HTR-8/SVneo (cell line): ENCODE data around the gene TGFA.

Source experiments
- DNase-seq: peaks from one replicate; pipeline ENCODE4 v3.0.0; 2011; ENCODE audit warnings: low spot score, mixed read lengths; ENCODE audit not compliant: insufficient read length
- FAIRE-seq: peaks from 2 replicates; lab custom pipeline; 2011; peaks lifted over from hg19 to GRCh38; lab: Jason Lieb, UNC

The TGFA gene

DNA sequence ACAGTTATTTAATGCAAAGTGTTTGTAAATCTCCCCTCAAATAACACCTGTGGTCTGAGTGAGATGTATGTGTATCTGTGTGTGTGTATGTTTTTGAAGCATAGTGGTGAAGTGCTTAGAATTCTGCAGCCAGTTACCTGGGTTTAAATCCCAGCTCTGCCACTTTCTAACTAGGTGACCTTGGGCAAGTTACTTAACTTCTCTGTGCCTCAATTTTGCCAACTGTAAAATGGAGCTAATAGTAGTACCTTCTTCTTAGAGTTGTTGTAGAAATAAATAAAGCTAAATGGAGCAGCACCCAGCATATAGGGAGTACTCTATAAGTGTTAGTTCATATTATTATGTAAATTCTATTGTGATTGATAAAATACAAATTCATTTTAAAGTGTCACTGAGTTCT is 48.9 kb downstream of the TGFA start:
- FAIRE-seq = no peak
- DNase-seq = no peak

DNA sequence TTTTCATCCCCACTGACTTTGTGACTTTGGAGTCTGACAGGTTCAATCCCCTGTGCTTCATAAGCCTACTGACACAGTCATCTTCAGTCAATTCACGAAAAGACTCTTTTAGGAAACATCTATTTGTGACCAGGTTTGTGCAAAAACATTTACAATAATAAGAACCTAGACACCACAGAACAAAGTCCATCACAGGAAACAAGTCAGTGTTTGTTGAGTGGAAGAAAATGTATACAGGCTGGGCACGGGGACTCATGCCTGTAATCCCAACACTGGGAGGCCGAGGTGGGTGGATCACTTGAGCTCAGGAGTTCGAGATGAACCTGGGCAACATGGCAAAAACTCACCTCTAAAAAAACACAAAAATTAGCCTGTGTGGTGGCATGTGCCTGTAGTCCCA is 49.7 kb downstream of the TGFA start:
- no peak for FAIRE-seq
- DNase-seq = no peak

DNA sequence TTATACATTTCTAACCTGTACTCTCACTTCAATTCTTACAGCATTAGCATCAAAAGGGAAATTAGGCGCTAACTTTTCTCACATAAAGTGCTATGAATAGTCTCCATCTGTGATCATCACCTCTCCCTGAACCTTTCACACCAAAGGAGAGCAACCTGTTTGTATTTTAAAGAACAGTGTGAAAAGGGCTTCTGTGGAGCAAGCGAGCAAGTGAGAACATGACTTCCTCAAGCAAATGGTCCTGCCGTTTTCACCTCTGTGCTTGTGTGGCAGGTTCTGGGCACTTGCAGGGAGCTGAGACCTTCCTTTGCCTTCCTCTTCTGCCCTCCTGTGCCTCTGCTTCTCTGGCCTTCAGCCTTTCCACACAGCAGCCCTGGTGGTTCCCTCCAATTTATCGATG is 51.9 kb downstream of the TGFA start:
- no peak for FAIRE-seq
- DNase-seq = no peak

DNA sequence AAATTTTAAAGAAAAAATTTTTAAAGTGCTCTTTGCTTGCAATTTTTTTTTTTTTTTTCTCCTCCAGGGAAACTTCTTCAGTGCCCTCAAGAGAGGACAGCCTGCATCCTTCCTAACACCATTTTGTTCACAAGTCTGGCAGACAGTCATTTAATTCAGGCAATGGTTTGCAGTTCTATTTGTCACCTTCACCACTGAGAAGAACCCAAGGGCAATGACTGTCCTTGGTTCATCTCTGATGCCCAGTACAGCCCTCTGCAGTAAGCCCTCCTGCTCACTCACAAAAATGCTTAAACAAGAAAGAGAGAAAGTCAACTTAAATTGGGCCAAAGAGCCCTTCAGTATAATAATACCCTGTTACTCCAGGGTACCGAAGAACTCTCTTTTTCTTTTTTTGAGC is 52.4 kb downstream of the TGFA start:
- no peak for DNase-seq
- FAIRE-seq = no peak

DNA sequence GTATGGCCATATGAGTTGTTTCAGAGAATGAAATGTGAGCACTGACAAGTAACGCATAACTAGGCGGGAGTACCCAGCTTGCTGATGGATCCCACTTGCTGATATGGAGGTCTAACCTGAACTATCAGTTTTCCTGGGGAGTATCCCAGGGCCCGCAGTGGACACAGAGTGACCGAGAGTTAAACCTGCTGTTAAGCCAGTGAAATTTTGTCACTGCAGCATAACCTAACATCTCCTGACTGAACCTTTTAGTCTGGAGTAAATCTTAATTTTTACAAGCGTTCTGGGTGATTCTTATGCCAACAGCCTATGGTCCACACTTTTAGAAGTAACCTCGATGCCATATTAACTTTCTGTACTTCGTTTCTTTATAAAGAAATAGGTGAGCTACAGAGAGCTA is 54.4 kb downstream of the TGFA start:
- FAIRE-seq (no peak), DNase-seq (no peak)

DNA sequence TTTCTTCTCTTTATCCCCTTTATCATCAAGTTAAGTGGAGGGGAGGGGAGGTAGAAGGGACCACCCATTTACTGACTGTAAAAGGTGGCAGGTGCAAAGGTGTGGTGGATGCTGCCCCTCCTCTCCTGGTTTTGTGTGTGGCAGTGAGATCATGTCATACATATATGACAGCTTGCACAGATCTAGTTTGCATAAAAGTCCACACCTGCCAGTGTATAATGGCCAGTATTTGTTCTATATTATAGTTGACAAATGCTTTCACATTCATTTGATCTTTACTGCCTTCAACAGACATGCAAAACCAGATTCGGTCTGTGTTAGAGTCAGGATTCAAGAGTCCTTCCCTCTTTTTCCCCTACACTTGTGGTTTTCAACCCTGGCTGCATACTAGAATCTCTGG is 55.1 kb downstream of the TGFA start:
- no peak for FAIRE-seq
- DNase-seq = no peak

DNA sequence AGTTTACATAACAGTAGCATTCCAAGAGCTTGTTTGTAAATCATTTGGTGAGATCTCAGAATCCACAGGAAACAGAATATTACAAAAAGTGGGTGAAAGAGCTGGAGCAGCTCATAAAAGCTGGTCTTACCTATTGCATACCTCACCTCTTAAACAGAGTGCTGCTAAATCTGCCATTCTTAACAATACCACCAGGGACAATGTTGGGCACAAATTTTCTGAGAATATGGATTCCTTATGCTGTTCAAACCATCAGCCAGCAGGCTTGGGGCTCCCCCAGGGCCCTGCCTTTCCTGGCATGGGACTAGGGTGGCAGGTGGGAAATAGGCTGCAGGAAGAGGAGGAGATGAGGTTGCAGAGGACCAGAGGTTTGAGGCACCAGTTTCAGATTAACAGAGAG is 55.6 kb downstream of the TGFA start:
- no peak for FAIRE-seq
- DNase-seq = no peak

GRCh38 chr2:70496819-70497218 is 56.8 kb downstream of the TGFA start:
- FAIRE-seq = no peak
- DNase-seq = no peak

- no peak for FAIRE-seq
Measured at GRCh38 chr2:70494293-70494886, 59.2 kb downstream of the TGFA start.

GRCh38 chr2:70490381-70490780 is 63.2 kb downstream of the TGFA start:
- DNase-seq (no peak), FAIRE-seq (no peak)

More at GRCh38 chr2:70494293-70494886, 59.2 kb downstream of the TGFA start:
- no peak for DNase-seq

- no peak for DNase-seq
- FAIRE-seq = no peak
Measured at GRCh38 chr2:70489165-70489564, 64.5 kb downstream of the TGFA start.

DNA sequence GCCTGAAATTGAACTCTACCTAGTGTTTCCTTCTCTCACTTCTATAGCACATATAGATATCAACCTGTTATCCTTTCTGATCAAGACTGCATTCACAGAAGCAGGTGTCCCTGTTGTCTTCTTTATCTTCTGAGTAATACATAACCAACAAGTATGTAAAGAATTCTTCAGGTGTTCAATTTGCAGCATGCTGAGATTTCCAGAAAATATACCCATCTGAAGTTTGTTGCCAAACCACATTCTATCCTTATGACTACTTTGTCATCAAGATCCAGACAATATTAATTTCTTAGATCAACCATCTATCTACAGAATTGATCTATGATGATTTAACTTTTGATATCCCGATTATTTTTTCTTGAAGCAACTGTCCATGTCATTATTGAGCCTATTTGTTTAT is 69.5 kb downstream of the TGFA start:
- DNase-seq (no peak), FAIRE-seq (no peak)

DNA sequence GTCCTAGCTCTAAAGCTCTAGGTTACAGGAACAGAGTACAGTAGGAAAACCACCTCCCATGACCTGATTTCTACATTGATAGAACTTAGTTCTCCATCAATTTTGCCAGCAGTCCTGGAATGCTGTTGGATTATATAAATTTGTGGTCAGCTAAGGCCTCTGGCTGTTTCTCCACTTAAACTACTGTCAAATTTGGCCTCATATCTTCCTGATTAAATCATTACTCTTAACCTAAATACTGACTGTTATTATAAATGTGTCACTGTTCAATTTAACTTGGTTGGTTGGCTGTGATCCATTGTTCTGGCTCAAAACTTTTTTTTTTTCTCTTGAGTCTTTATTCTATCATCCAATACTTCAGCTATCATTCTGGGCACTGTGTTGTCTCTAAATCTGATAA is 71.2 kb downstream of the TGFA start:
- FAIRE-seq (no peak), DNase-seq (no peak)

- no peak for DNase-seq
Measured at GRCh38 chr2:70480468-70480867, 73.2 kb downstream of the TGFA start.

DNA sequence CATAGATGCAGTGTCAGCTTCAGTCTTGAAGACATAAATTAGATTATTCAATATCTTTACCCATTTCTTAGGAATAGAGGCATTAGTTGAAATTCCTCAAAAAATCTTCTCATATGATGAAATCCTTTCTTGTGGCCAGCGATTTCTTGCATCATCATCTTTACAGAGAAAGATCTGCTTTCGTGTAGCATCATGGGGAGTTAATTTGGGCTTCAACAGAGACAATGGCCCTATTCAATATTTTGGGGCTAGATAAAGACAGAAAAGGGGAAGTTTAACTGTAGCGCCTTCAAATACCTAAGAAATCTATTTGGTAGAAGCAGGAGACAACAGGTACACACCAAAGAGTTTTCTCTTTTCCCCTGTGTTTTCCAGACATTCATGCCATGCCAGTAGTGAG is 73.8 kb downstream of the TGFA start:
- no peak for FAIRE-seq
- DNase-seq = no peak

More at GRCh38 chr2:70480468-70480867, 73.2 kb downstream of the TGFA start:
- no peak for FAIRE-seq

GRCh38 chr2:70477441-70477844 is 76.2 kb downstream of the TGFA start:
- DNase-seq (no peak), FAIRE-seq (no peak)

DNA sequence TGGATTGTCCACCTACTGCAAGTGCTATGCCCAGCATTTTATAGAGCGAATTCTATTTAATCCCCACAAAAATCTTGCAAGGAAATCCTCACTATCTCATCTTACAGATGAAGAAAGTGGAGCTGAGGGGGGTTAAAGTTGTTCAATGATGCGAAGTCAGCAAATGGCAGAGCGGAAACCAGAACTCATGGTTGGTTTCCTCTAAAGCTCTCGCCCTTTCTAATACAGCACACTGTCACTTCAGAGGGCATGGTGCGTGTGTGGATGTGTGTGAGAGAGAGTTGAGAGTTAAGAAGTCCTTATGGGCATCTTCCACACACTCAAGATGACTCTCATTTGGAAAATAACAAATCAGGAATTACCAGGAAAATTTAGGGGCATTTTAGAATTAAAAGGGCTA is 78.4 kb downstream of the TGFA start:
- DNase-seq = no peak
- no peak for FAIRE-seq

DNA sequence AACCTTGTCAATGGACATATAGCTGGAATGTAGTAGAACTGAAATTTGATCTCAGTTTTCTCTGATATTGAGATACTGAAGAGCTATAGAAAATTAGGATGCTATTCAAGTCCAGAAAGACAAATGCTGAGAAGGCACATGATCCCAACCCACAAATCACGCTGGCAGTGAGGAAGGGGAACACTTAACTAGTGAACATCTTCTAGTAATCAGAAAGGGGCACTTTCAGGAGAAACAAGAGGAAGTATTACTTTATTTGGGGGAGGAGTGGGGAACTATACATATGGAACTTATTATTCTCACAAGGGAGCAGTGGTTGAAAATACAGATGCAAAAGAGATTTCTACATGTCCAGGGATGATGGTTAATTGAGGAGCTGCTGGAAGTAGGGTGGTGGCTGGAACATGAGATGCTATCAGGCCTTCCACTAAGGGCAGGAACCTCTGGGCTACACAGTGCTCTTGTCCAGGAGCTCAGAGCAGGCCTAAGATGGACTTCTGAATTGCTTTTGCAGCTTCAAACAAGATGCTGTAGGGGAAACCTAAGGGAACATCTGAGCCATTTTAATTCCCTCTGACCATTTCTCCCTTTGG is 79.3 kb downstream of the TGFA start:
- DNase-seq = no peak
- FAIRE-seq = no peak

DNA sequence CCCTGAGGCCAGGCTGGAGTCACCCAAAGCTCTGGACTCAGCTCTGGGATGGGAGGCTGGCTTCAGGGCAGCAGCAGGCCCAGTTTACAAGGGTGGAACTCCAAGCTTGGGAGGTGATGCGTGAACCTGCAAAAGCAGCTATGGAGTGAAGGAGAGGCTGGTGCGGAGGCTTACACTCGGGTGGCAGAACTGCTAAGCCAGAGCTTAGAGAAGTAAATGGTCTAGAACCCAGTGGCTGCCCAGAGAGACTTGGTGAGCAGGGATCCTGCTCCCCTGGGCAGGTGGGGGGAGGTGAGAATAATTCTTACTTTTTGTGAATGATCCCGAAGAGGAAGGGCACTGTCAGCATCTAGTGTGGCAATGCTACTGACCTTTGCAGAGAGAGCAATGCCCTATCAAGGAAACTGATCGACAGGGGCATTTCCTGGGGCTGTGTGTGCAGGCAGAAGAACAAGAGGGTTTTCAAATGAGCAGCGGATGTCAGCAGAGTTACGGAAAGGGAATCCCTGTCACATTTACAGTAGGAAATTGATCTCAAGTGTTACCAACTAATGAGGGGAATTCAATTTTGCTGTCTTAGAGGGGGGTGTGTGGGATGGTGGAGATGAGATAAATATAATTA is 80.4 kb downstream of the TGFA start:
- DNase-seq = no peak
- FAIRE-seq = no peak

- FAIRE-seq = no peak
- no peak for DNase-seq
Measured at GRCh38 chr2:70472221-70472890, 81.3 kb downstream of the TGFA start.

DNA sequence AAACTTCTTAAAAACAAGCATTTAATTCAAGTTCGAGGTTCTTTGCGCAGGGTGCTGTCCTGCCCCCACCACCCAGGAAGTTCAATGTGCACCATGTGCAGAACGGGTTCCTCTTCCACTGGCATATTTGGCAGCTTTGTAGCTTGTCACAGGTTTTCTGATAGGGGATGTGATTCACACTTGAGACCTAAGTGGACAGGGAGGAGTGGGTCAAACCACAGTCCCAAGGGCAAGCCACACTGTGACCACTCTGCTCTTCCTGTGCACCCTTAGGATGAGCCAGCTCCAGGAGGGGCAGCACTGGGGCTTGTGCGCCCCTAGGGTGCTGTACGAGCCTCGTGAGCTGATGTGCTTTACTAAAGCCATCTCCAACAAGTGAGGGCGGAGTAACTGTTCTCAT is 82.5 kb downstream of the TGFA start:
- FAIRE-seq = no peak

More for the DNA sequence above, 82.5 kb downstream of the TGFA start:
- DNase-seq = no peak
